Keratinocyte (primary cell): ENCODE data around the gene SPON1. TPM values are rescaled to one million over a fixed set of nuclear protein-coding genes. Genes with fewer than 3 reads are reported as not detected.
A peak's percentile ranks its signal among the peaks of the same experiment; 100 is the strongest.

Experiments
- DNase-seq: peaks from one replicate; pipeline ENCODE4 v3.0.0-alpha.2; 2011; ENCODE audit warnings: low read depth, missing footprints, low spot score
- FAIRE-seq: peaks from 2 replicates; lab custom pipeline; 2011; peaks lifted over from hg19 to GRCh38; lab: Jason Lieb, UNC
- H2AFZ ChIP-seq: 2 replicates; pipeline ENCODE4 v1.6.0; 2012; ENCODE audit warnings: low read length, control low read depth, inconsistent platforms; ENCODE audit not compliant: control insufficient read depth
- H3K27ac ChIP-seq: 2 replicates; pipeline ENCODE4 v1.5.1; 2011; ENCODE audit warnings: low read length; ENCODE audit not compliant: control insufficient read depth, insufficient read depth
- H3K27me3 ChIP-seq: 3 replicates; pipeline ENCODE4 v1.6.0; 2011; ENCODE audit warnings: low read length; ENCODE audit not compliant: control insufficient read depth, insufficient read depth; ENCODE audit errors: extremely low read depth
- H3K36me3 ChIP-seq, 2 experiments: 2 replicates in 1 of 2; 3 replicates in 1 of 2; pipeline ENCODE4 v1.5.1; 2011; ENCODE audit warnings: low read length in 2 of 2, mild to moderate bottlenecking in 1 of 2; ENCODE audit not compliant: control insufficient read depth in 2 of 2, insufficient read depth in 2 of 2; ENCODE audit errors: extremely low read depth in 1 of 2
- H3K4me1 ChIP-seq: 3 replicates; pipeline ENCODE4 v1.5.1; 2011; ENCODE audit warnings: low read length; ENCODE audit not compliant: control insufficient read depth, insufficient read depth; ENCODE audit errors: extremely low read depth
- H3K4me2 ChIP-seq: 3 replicates; pipeline ENCODE4 v1.6.0; 2011; ENCODE audit warnings: low read depth, low read length; ENCODE audit not compliant: control insufficient read depth, insufficient read depth; ENCODE audit errors: extremely low read depth
- H3K4me3 ChIP-seq, 3 experiments: fragments of 200-600 bp in 1 of 3; sonication (generic) in 1 of 3; 2 replicates in 2 of 3; 3 replicates in 1 of 3; pipeline ENCODE4 v1.5.1; 2011 to 2016; ENCODE audit warnings: low read length in 3 of 3, mild to moderate bottlenecking in 3 of 3, control low read depth in 2 of 3, inconsistent platforms in 1 of 3, low read depth in 1 of 3, mixed read lengths in 1 of 3, mixed run types in 1 of 3, moderate library complexity in 1 of 3; ENCODE audit not compliant: control insufficient read depth in 2 of 3, insufficient read depth in 2 of 3; ENCODE audit errors: extremely low read depth in 1 of 3
- H3K79me2 ChIP-seq: 2 replicates; pipeline ENCODE4 v1.6.0; 2012; ENCODE audit warnings: low read length; ENCODE audit not compliant: control insufficient read depth, insufficient read depth
- H3K9ac ChIP-seq: 3 replicates; pipeline ENCODE4 v1.6.0; 2011; ENCODE audit warnings: low read length; ENCODE audit not compliant: control insufficient read depth, insufficient read depth; ENCODE audit errors: extremely low read depth
- H3K9me1 ChIP-seq: 3 replicates; pipeline ENCODE4 v1.6.0; 2011; ENCODE audit warnings: low read length; ENCODE audit not compliant: control insufficient read depth, insufficient read depth; ENCODE audit errors: extremely low read depth
- H3K9me3 ChIP-seq: 2 replicates; pipeline ENCODE4 v1.5.1; 2012; ENCODE audit warnings: low read depth, low read length; ENCODE audit not compliant: control insufficient read depth
- H4K20me1 ChIP-seq: 3 replicates; pipeline ENCODE4 v1.6.0; 2011; ENCODE audit warnings: low read length; ENCODE audit not compliant: control insufficient read depth, insufficient read depth; ENCODE audit errors: extremely low read depth
- CTCF ChIP-seq, 3 experiments: IDR thresholded peaks in 1 of 3; conservative IDR thresholded peaks in 1 of 3; optimal IDR thresholded peaks in 1 of 3; 2 replicates in 2 of 3; 3 replicates in 1 of 3; pipeline versions ENCODE3 to v1.5.1; 2011; ENCODE audit warnings: low read length in 3 of 3, mild to moderate bottlenecking in 3 of 3, moderate library complexity in 2 of 3, control low read depth in 1 of 3, inconsistent platforms in 1 of 3; ENCODE audit not compliant: insufficient read depth in 2 of 3; ENCODE audit errors: extremely low read depth in 1 of 3
- EZH2 ChIP-seq: IDR thresholded peaks from one replicate; pipeline ENCODE4 v1.6.1; 2012; ENCODE audit warnings: inconsistent platforms, mild to moderate bottlenecking, low read length, moderate library complexity
- dilution Hi-C: fragments of 300-500 bp; cut with MboI; formaldehyde crosslinking; loops from one replicate; pipeline ENCODE4 v1.7.0; 2020; ENCODE audit warnings: low sequenced_read_pairs; ENCODE audit not compliant: extremely low pct_ligation_motif_present
- polyA plus RNA-seq, 5 experiments: library from polyadenylated mRNA; depleted of rRNA in 3 of 5; stranded (reverse) in 3 of 5; stranded (forward) in 1 of 5; unstranded in 1 of 5; fragments of >200 nt; gene quantifications; 1 replicate in 1 of 5; 2 replicates in 3 of 5; 3 replicates in 1 of 5; pipeline versions ENCODE4 v1.2.1 to v1.2.3, GENCODE V29; 2011 to 2012; ENCODE audit warnings: missing spikeins in 2 of 5, low read depth in 1 of 5, low replicate concordance in 1 of 5

The SPON1 gene
- polyA plus RNA-seq, 1 donor (not counting 4 experiments of a cell fraction or from before 2014, with no cell fraction given), result not detected

- dilution Hi-C loops, result no loop called here
- TF ChIP-seq CTCF (optimal IDR thresholded peaks at IDR 0.05 in 1 of 3, IDR thresholded peaks at IDR 0.05 in 1 of 3, conservative IDR thresholded peaks at IDR 0.05 in 1 of 3; ENCODE audit: extremely low read depth in 1 of 3, insufficient read depth in 2 of 3, low read length in 3 of 3), result peak; percentile 21 to 53 (median 25)
- TF ChIP-seq EZH2, result no peak
- Histone ChIP-seq H3K9ac (no peak overlapping the region), H3K9me3 (no peaks in the 10 kb centered on the region), H3K79me2 (no peaks in the 10 kb centered on the region), H3K27me3 (no peaks in the 10 kb centered on the region), H3K27ac (no peak overlapping the region), H2AFZ (no peak overlapping the region), H3K4me1 (peaks cover 4% of the 10 kb centered on the region), H3K36me3 (no peaks in the 10 kb centered on the region), H3K4me3 (no peak overlapping the region), H4K20me1 (no peaks in the 10 kb centered on the region), H3K9me1 (no peaks in the 10 kb centered on the region), H3K4me2 (no peak overlapping the region)
- FAIRE-seq (peak; percentile 73), DNase-seq (no peak)
These were observed 156.8 kb downstream of the SPON1 start for GRCh38 chr11:14119357-14119756.

- Histone ChIP-seq H3K9me3 (peaks cover 2% of the 10 kb centered on the region), H4K20me1 (no peaks in the 10 kb centered on the region), H3K4me2 (no peak overlapping the region), H3K9me1 (no peaks in the 10 kb centered on the region), H3K27me3 (no peaks in the 10 kb centered on the region), H3K79me2 (no peaks in the 10 kb centered on the region), H2AFZ (no peak overlapping the region), H3K9ac (no peak overlapping the region), H3K4me1 (peaks cover 20% of the 10 kb centered on the region), H3K27ac (no peak overlapping the region), H3K4me3 (no peak overlapping the region), H3K36me3 (no peaks in the 10 kb centered on the region)
- no peak for FAIRE-seq
- dilution Hi-C loops, result no loop called here
- DNase-seq, result no peak
- TF ChIP-seq EZH2, result no peak
- TF ChIP-seq CTCF (optimal IDR thresholded peaks at IDR 0.05 in 1 of 3, IDR thresholded peaks at IDR 0.05 in 1 of 3, conservative IDR thresholded peaks at IDR 0.05 in 1 of 3; ENCODE audit: extremely low read depth in 1 of 3, insufficient read depth in 2 of 3, low read length in 3 of 3), result no peak
These were observed 161.8 kb downstream of the SPON1 start for GRCh38 chr11:14124350-14124749.
